Left lung (tissue), 10 donors: ENCODE results near the gene DHCR7. TPM values are rescaled to one million over a fixed set of nuclear protein-coding genes. Genes with fewer than 3 reads are reported as not detected.

Source experiments
- ATAC-seq: fragments of 200-7000 bp; cut with Tn5 transposase; one replicate; pipeline ENCODE4 v1.9.1; 2020; ENCODE audit warnings: moderate library complexity
- DNase-seq, 4 donors: peaks; one replicate each; pipeline ENCODE4 v3.0.0-alpha.2; 2013 to 2020
- H3K27ac ChIP-seq, 2 donors: fragments of 200-600 bp; sonication (generic) in 1 of 2; one replicate each; pipeline versions ENCODE4 v1.5.0 to v1.8.0; 2020 to 2021
- H3K27me3 ChIP-seq, 2 donors: fragments of 200-600 bp; sonication (generic) in 1 of 2; one replicate each; pipeline versions ENCODE4 v1.5.0 to v1.8.0; 2020 to 2021
- H3K36me3 ChIP-seq, 2 donors: fragments of 200-600 bp; sonication (generic) in 1 of 2; one replicate each; pipeline versions ENCODE4 v1.5.0 to v1.8.0; 2020 to 2021
- H3K4me1 ChIP-seq, 2 donors: fragments of 200-600 bp; one replicate each; pipeline ENCODE4 v1.8.0; 2021
- H3K4me3 ChIP-seq, 2 donors: fragments of 200-600 bp; sonication (generic) in 1 of 2; one replicate each; pipeline versions ENCODE4 v1.5.0 to v1.8.0; 2020 to 2021; ENCODE audit warnings: mild to moderate bottlenecking in 1 of 2
- H3K9me3 ChIP-seq, 2 donors: fragments of 200-600 bp; sonication (generic) in 1 of 2; one replicate each; pipeline versions ENCODE4 v1.5.0 to v1.8.0; 2020 to 2021
- CTCF ChIP-seq, 2 donors: fragments of 200-600 bp; sonication (generic) in 1 of 2; IDR thresholded peaks; one replicate each; pipeline versions ENCODE4 v1.5.0 to v1.8.0; 2021; ENCODE audit warnings: antibody characterized with exemption in 2 of 2
- intact Hi-C, 2 donors: fragments of 100-400 bp; cut with DNase I; formaldehyde crosslinking; loops; one replicate each; pipeline versions ENCODE4 v1.11.2 to v1.14.2; 2022
- polyA plus RNA-seq, 6 donors: library from polyadenylated mRNA; unstranded; fragments of 120-200 nt; gene quantifications; one replicate each; pipeline ENCODE4 v1.2.1, GENCODE V29; 2013; ENCODE audit not compliant: insufficient read length in 6 of 6
- total RNA-seq, 2 donors: library from RNA; stranded (reverse); fragmentation: NEBNext Ultra II Directional; extraction: Animal tissue kit (Norgen Biotek cat#: 25700); gene quantifications; one replicate each; pipeline ENCODE4 v1.2.1, GENCODE V29; 2021
- donor health status: DM: no; HTN: yes; CAD: no.
- donor health status: DM: no; HTN: no; CAD: no.

The DHCR7 gene
- total and polyA plus RNA-seq, 8 donors, result 14.6 to 200 (median 32.6) TPM

- H3K4me1 ChIP-seq, result peaks cover 7 to 48% of the 10 kb centered on the region in 2 donors
- H3K4me3 ChIP-seq, result peak overlapping the region; percentile 70 to 78
- H3K27ac ChIP-seq, result peak overlapping the region; percentile 34 to 81
- DNase-seq, result peak in 2 of 4 donors; percentile 30 to 89
- H3K27me3 ChIP-seq, result no peaks in the 10 kb centered on the region
- TF ChIP-seq CTCF (IDR thresholded peaks at IDR 0.05), result no peak
- peaks cover 0 to 25% of the 10 kb centered on the region in 2 donors for H3K36me3 ChIP-seq
- H3K9me3 ChIP-seq, result no peaks in the 10 kb centered on the region
- intact Hi-C loops, result no loop called here
- ATAC-seq, result peak; percentile 41
Observed at GRCh38 chr11:71447791-71448256, 369 bp downstream of the DHCR7 start.

- H3K4me1 ChIP-seq, result peaks cover 3 to 47% of the 10 kb centered on the region in 2 donors
- H3K27me3 ChIP-seq, result no peaks in the 10 kb centered on the region
- ATAC-seq (peak; percentile 23), DNase-seq (no peak)
- H3K36me3 ChIP-seq, result peaks cover 0 to 32% of the 10 kb centered on the region in 2 donors
- H3K4me3 ChIP-seq, result peak overlapping the region; percentile 70 to 78
- H3K9me3 ChIP-seq, result no peaks in the 10 kb centered on the region
- H3K27ac ChIP-seq, result peak overlapping the region in 1 of 2 donors; percentile 81
- no peak for TF ChIP-seq CTCF (IDR thresholded peaks at IDR 0.05)
- intact Hi-C loops, result no loop called here
Observed at GRCh38 chr11:71446942-71447688, 1.1 kb downstream of the DHCR7 start.

- peaks cover 0 to 37% of the 10 kb centered on the region in 2 donors for H3K4me1 ChIP-seq
- DNase-seq (no peak), ATAC-seq (no peak)
- no peak overlapping the region for H3K27ac ChIP-seq
- intact Hi-C loops, result no loop called here
- H3K36me3 ChIP-seq, result peaks cover 0 to 42% of the 10 kb centered on the region in 2 donors
- no peak for TF ChIP-seq CTCF (IDR thresholded peaks at IDR 0.05)
- H3K9me3 ChIP-seq, result no peaks in the 10 kb centered on the region
- no peak overlapping the region for H3K4me3 ChIP-seq
- no peaks in the 10 kb centered on the region for H3K27me3 ChIP-seq
Observed at GRCh38 chr11:71446150-71446549, 2.0 kb downstream of the DHCR7 start.

GRCh38 chr11:71444811-71445210 lies 3.4 kb downstream of the DHCR7 start:
- Histone ChIP-seq H3K9me3 (no peaks in the 10 kb centered on the region), H3K4me3 (no peak overlapping the region), H3K27me3 (no peaks in the 10 kb centered on the region), H3K4me1 (peaks cover 0 to 25% of the 10 kb centered on the region in 2 donors), H3K36me3 (peaks cover 0 to 55% of the 10 kb centered on the region in 2 donors), H3K27ac (no peak overlapping the region)
- intact Hi-C loops, result no loop called here
- no peak for ATAC-seq
- no peak for DNase-seq
- TF ChIP-seq CTCF (IDR thresholded peaks at IDR 0.05), result no peak

GRCh38 chr11:71443736-71444445 lies 4.3 kb downstream of the DHCR7 start:
- peaks cover 0 to 16% of the 10 kb centered on the region in 2 donors for H3K4me1 ChIP-seq
- no peak overlapping the region for H3K27ac ChIP-seq
- no peaks in the 10 kb centered on the region for H3K27me3 ChIP-seq
- TF ChIP-seq CTCF (IDR thresholded peaks at IDR 0.05), result no peak
- intact Hi-C loops, result no loop called here
- peaks cover 0 to 64% of the 10 kb centered on the region in 2 donors for H3K36me3 ChIP-seq
- H3K9me3 ChIP-seq, result no peaks in the 10 kb centered on the region
- DNase-seq, result no peak
- H3K4me3 ChIP-seq, result no peak overlapping the region
- no peak for ATAC-seq
